Stimulated activated CD4-positive, alpha-beta T cell treated with anti-CD3 and anti-CD28 coated beads, Interleukin-1b, Interleukin-23, amount 100 ng/mL, for 4 hours (primary cell): ENCODE results near the gene CFAP77.

ENCODE experiments used
- DNase-seq, 2 donors: peaks; one replicate each; pipeline ENCODE4 v3.0.0-alpha.2; 2020; ENCODE audit warnings: low read depth in 2 of 2

CFAP77 gene

GRCh38 chr9:132488626-132489025 lies 78.6 kb downstream of the CFAP77 start:
- no peak for DNase-seq

- DNase-seq, result no peak
Observed at GRCh38 chr9:132489536-132489935, 79.5 kb downstream of the CFAP77 start.

GRCh38 chr9:132494857-132495256 lies 84.8 kb downstream of the CFAP77 start:
- no peak for DNase-seq

GRCh38 chr9:132497731-132498130 lies 87.7 kb downstream of the CFAP77 start:
- DNase-seq, result no peak

- no peak for DNase-seq
Observed at GRCh38 chr9:132498531-132499210, 88.7 kb downstream of the CFAP77 start.

- no peak for DNase-seq
Observed at GRCh38 chr9:132499251-132499650, 89.2 kb downstream of the CFAP77 start.

GRCh38 chr9:132500193-132500592 lies 90.2 kb downstream of the CFAP77 start:
- DNase-seq, result no peak

- no peak for DNase-seq
Observed at GRCh38 chr9:132502480-132502879, 92.5 kb downstream of the CFAP77 start.

- no peak for DNase-seq
Observed at GRCh38 chr9:132503116-132503515, 93.1 kb downstream of the CFAP77 start.

- no peak for DNase-seq
Observed at GRCh38 chr9:132504488-132504887, 94.5 kb downstream of the CFAP77 start.

GRCh38 chr9:132505991-132506655 lies 96.1 kb downstream of the CFAP77 start:
- DNase-seq, result no peak

- DNase-seq, result no peak
Observed at GRCh38 chr9:132506977-132507669, 97.1 kb downstream of the CFAP77 start.

- peak; percentile 50 to 61 for DNase-seq
Observed at GRCh38 chr9:132507670-132508469, 97.9 kb downstream of the CFAP77 start.

- DNase-seq, result no peak
Observed at GRCh38 chr9:132509928-132510874, 100.2 kb downstream of the CFAP77 start.

- DNase-seq, result no peak
Observed at GRCh38 chr9:132511191-132511999, 101.4 kb downstream of the CFAP77 start.

- DNase-seq, result no peak
Observed at GRCh38 chr9:132513416-132513815, 103.4 kb downstream of the CFAP77 start.

GRCh38 chr9:132514011-132514744 lies 104.2 kb downstream of the CFAP77 start:
- no peak for DNase-seq

GRCh38 chr9:132514821-132515220 lies 104.8 kb downstream of the CFAP77 start:
- DNase-seq, result no peak

GRCh38 chr9:132516301-132516700 lies 106.3 kb downstream of the CFAP77 start:
- no peak for DNase-seq
